ENCODE results near the gene FLOT2. TPM values are rescaled to one million over a fixed set of nuclear protein-coding genes. Genes with fewer than 3 reads are reported as not detected.

The FLOT2 gene
- total RNA-seq, 1 donor from 2014 or later = 56.2 TPM

DNA sequence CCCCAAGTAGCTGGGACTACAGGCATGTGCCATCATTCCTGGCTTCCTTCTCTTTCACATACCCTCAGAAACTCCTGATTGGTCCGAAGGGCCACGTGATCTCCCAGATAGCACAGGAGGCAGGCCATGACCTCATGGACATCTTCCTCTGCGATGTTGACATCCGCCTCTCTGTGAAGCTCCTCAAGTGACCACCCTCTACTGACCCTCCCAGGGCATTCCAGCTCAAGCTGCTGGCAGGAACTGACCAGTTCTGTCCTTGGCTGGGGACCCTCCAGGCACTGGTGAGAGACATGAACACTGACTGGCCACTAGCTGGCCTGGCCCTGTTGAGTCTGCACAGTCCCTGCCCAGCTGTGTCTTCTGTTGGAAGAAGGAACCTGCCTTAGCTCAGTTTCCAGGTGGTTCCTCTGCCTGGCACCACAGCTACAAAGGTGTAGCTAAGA, 37.1 kb downstream of the FLOT2 start:
- TF ChIP-seq POLR2A (IDR thresholded peaks at IDR 0.05) (no peak), POLR2AphosphoS5 (IDR thresholded peaks at IDR 0.05; ENCODE audit: insufficient read depth in 1 of 2, low read depth in 1 of 2) (no peak)
- TF ChIP-seq, protein P1, sequence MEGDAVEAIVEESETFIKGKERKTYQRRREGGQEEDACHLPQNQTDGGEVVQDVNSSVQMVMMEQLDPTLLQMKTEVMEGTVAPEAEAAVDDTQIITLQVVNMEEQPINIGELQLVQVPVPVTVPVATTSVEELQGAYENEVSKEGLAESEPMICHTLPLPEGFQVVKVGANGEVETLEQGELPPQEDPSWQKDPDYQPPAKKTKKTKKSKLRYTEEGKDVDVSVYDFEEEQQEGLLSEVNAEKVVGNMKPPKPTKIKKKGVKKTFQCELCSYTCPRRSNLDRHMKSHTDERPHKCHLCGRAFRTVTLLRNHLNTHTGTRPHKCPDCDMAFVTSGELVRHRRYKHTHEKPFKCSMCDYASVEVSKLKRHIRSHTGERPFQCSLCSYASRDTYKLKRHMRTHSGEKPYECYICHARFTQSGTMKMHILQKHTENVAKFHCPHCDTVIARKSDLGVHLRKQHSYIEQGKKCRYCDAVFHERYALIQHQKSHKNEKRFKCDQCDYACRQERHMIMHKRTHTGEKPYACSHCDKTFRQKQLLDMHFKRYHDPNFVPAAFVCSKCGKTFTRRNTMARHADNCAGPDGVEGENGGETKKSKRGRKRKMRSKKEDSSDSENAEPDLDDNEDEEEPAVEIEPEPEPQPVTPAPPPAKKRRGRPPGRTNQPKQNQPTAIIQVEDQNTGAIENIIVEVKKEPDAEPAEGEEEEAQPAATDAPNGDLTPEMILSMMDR (IDR thresholded peaks at IDR 0.05) = no peak
- DNase-seq (ENCODE audit: extremely low spot score in 2 of 2) = no peak
- Histone ChIP-seq H3K27ac (no peak overlapping the region), H3K4me1 (peaks cover 7% of the 10 kb centered on the region), H3K4me3 (no peak overlapping the region), H3K27me3 (no peaks in the 10 kb centered on the region), H3K36me3 (peaks cover 0 to 30% of the 10 kb centered on the region in 2 donors), H3K9me3 (no peaks in the 10 kb centered on the region)
- intact Hi-C loops (cut with DNase I) = no loop called here

- TF ChIP-seq, protein P1 (IDR thresholded peaks at IDR 0.05) = no peak
- TF ChIP-seq POLR2AphosphoS5 (IDR thresholded peaks at IDR 0.05; ENCODE audit: insufficient read depth in 1 of 2, low read depth in 1 of 2) (no peak), POLR2A (IDR thresholded peaks at IDR 0.05) (no peak)
- H3K27me3 ChIP-seq = no peaks in the 10 kb centered on the region
- no peaks in the 10 kb centered on the region for H3K9me3 ChIP-seq
- DNase-seq (ENCODE audit: extremely low spot score in 2 of 2) = no peak
- intact Hi-C loops (cut with DNase I) = no loop called here
- H3K4me3 ChIP-seq = no peak overlapping the region
- H3K27ac ChIP-seq = no peak overlapping the region
- peaks cover 0 to 30% of the 10 kb centered on the region in 2 donors for H3K36me3 ChIP-seq
- peaks cover 10% of the 10 kb centered on the region for H3K4me1 ChIP-seq
These were observed 38.7 kb downstream of the FLOT2 start for GRCh38 chr17:28858801-28859355.

- Histone ChIP-seq H3K36me3 (peaks cover 0 to 30% of the 10 kb centered on the region in 2 donors), H3K9me3 (no peaks in the 10 kb centered on the region), H3K27ac (no peak overlapping the region), H3K4me3 (no peak overlapping the region), H3K4me1 (peaks cover 10% of the 10 kb centered on the region), H3K27me3 (no peaks in the 10 kb centered on the region)
- DNase-seq (ENCODE audit: extremely low spot score in 2 of 2) = no peak
- no peak for TF ChIP-seq POLR2AphosphoS5 (IDR thresholded peaks at IDR 0.05; ENCODE audit: insufficient read depth in 1 of 2, low read depth in 1 of 2)
- TF ChIP-seq POLR2A (IDR thresholded peaks at IDR 0.05) = no peak
- TF ChIP-seq, protein P1 (IDR thresholded peaks at IDR 0.05) = no peak
- intact Hi-C loops (cut with DNase I) = no loop called here
These were observed 39.4 kb downstream of the FLOT2 start for GRCh38 chr17:28857905-28858800.

DNA sequence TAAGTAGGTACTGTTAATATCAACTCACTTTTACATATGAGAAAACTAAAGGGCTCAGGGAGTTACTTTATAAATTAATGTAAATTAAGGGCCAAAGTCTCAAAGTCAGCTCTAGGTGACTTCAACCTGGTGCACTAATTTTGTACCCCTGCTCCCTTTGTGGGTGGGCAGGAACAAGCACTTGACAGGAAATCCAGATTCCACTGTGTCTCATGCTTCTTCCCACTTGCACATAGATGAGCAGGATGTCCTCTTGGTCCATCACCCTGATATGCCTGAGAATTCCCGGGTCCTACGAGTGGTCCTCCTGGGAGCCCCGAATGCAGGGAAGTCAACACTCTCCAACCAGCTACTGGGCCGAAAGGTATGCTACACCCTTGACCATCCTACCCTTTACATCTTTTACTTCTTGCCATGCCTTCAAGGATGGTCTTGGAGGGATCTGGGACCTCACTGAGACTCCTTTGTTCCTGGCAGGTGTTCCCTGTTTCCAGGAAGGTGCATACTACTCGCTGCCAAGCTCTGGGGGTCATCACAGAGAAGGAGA, 41.4 kb downstream of the FLOT2 start:
- DNase-seq (ENCODE audit: extremely low spot score in 2 of 2) = no peak
- TF ChIP-seq POLR2AphosphoS5 (IDR thresholded peaks at IDR 0.05; ENCODE audit: insufficient read depth in 1 of 2, low read depth in 1 of 2) = no peak
- TF ChIP-seq, protein P1 (IDR thresholded peaks at IDR 0.05) = no peak
- no peak for TF ChIP-seq POLR2A (IDR thresholded peaks at IDR 0.05)
- peaks cover 0 to 30% of the 10 kb centered on the region in 2 donors for H3K36me3 ChIP-seq

More for the DNA sequence above, 41.4 kb downstream of the FLOT2 start:
- Histone ChIP-seq H3K4me3 (no peak overlapping the region), H3K27me3 (no peaks in the 10 kb centered on the region), H3K4me1 (peaks cover 10% of the 10 kb centered on the region), H3K9me3 (no peaks in the 10 kb centered on the region), H3K27ac (no peak overlapping the region)
- intact Hi-C loops (cut with DNase I) = no loop called here
